Measurements from ENCODE around the gene AHI1.

The AHI1 gene

DNA sequence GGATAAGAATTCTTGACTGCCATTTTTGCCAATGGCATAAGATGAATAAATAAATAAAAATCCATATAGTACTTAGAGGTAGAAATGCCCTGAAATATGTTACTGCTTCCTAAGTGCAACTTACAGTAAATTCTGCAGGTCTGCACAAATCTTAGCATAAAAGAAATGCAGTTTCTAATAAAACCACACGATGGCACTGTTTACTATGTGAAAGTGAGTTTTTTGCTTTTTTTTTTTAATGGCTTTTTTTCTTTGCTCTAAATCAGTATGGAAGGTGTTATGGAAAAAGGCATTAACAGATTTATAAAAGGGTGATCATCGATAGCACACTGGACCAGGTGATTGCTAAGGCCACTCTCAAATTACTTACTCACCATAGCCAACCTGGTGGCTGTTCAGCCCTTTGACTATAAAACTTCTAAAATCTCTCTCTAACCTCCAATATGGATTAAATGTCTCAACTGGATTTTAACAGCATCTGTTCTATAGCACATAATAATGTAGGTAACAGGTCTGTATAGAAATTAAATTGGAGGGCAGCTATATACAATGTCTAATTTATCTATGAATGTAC, 45.8 kb downstream of the AHI1 start:
- peak; percentile 13 for DNase-seq (ENCODE audit: low spot score)

DNA sequence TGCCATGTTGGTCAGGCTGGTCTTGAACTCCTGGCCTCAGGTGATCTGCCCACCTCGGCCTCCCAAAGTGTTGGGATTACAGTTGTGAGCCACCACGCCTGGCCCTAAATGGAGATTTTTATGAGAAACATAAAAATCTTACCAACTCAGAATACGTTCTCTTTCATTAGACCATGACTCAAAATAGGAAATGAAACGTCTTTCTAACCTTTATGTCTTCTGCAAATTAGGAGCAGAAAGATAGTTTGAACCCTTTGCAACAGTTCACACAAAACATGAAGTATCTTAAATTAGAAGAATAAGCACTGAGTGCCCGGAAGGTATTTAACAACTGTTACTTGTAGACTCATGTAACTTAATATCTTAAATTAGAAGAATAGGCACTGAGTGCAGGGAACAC, 48.3 kb downstream of the AHI1 start:
- no peak for DNase-seq (ENCODE audit: low spot score)

DNA sequence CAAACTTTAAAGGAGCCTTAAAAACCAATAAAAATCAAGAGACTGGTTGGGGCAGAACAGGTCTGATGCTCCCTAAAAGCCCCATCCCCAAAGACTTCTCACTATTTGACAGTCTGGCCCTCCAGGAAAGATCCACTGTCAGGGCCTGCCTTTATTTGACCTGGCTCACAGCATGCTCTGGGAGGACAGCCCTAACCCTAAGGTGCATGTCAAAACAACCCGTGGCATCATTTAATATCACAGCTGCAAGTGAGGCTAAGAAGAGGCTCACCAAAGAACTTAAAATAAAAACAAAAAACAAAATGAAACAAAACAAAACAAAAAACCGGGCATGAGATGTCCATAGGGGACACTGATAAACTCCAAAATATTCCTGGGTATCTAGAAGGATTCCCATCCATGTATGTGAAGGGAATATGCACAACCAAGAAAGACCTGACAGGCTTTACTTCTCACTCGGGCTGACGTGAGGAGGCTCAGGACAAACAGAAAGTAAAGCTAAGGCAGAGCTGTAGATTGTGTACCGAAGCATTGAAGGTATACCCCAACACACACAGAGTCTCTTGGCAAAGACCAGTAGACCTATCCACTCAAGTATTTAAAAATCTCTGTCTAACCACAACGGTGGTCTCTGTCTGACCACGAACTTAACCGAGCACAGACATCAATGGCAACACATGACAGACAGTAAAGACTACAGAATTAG, 57.3 kb downstream of the AHI1 start:
- no peak for DNase-seq (ENCODE audit: low spot score)

DNA sequence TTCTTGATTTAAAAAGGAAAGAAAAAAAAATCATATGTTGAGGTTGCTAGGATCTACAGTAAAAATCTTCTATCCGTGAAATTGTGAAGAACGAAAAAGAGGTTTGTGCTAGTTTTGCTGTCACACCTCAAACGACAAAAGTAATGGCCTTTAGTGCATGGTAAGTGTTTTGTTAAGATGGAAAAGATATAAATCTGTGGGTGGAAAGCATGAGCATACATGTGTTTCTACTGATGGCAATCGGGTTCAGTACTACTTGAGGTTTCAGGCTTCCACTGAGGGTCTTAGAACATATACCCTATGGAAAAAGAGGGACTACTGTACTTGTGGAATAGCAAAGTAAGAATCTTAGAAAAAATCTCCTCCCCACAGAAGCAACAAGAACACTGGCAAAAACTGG, 58.0 kb downstream of the AHI1 start:
- DNase-seq (ENCODE audit: low spot score), result no peak

DNA sequence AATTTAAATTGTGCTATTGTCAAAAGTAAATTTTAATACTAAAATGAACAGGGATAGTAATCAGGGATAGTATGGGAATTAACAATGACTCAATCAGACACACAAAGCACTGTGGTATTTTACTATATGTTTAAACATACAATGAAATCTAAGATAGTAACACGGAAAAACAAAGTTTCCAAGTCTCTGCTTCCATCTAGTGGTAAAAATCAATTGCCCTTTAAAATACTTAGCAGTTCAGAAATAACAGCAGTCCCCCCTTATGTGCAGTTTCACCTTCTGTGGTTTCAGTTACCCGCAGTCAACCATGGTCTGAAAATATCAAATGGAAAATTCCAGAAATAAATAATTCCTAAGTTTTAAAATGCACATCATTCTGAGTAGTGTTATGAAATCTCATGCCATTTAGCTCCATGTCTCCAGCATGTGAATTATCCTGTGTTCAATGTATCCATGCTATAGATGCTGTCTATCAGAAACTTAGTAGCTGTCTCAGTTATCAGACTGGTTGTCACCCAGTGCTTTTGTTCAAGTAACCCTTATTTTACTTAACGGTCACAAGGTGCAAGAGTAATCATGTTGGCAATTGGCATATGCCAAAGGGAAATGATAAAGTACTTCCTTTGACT, 58.5 kb downstream of the AHI1 start:
- DNase-seq (ENCODE audit: low spot score), result peak; percentile 44

DNA sequence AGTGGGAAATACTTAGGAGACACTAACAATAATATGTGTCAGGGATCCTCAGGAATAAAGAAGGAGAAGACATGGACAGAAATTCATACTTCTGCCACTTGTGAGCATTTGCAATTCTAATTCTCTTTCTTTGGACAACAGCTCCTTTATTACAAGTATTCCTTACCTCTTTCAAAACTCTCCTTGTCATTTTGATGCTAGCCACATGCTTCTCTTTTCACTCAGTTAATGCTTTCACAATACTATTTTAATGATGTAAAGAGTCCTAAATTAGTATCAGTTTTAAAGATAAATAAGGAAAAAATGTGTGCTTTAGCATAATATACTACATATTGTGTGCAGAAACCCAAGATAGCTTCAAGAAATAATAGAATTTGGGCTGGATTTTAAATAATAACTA, 62.5 kb downstream of the AHI1 start:
- no peak for DNase-seq (ENCODE audit: low spot score)

DNA sequence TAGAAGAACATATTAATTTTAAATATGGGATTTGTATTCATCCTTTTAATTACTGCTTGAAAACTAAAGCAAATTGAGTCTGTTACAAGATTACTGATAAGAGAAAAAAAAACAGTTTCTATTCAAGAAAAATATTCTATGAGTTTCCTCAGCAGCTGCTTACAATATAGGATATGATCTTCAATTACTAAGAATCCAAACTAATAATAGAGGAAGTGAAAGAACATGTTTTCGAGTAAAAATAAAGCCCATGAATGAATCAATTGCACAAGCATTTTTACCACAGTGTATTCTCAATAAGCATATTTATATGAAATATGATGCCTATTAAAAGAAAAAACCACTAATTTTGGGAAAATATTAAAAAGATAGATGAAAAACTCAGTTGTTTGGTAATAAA, 63.4 kb downstream of the AHI1 start:
- no peak for DNase-seq (ENCODE audit: low spot score)

DNA sequence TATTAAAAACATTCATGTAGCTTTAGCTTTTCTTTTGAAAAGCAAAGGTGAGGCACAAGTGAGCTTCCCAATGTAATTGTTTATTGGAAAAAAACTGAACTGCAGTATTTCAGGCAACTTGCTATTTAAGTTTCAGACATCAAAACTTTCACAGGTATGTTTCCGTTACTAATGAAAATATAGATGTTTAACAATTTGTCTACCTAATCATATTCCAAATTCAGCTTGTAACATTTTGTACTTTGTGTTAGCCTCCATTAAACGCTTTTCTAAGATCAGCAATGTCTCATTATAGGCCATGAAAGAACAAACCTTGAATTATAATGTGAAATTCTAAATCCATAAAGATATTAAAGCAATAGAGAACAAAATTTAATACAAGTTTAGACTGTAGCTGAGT, 69.5 kb downstream of the AHI1 start:
- DNase-seq (ENCODE audit: low spot score), result no peak

DNA sequence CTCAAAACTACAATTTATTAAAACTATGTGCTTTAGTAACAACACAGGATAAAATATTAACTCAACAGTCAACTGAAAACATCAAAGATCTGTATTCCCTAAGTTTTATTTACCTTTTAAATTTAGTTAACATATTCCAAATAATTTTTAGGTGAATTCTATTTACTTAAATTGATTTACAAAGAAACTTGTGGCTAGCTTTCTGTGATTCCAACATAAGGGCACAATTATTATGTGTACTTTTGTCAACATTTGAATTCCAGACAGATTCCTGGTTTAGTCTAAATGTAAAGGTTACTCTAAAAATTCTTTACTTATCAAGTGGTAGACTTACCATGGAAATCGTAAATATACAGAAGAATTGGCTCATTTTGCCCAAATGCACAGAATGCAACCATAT, 70.7 kb downstream of the AHI1 start:
- DNase-seq (ENCODE audit: low spot score), result no peak

DNA sequence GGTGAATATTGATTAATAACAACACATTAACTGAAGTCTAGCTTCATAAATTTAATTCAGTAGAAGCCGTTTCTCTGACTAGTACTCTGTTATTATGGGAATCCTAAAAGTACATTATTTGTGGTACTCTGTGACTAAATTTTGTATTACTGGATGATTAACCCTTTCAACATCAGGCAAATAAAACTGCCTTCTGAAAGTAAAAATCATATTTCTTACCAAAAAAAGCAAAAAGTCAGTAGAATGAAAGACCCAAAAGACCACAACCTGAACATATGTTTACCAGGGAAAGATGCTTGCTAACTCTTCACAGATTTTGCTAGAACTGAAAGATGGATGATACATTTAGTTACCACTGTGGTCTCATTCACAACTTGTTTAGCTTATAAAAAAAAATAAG, 73.2 kb downstream of the AHI1 start:
- DNase-seq (ENCODE audit: low spot score), result no peak

DNA sequence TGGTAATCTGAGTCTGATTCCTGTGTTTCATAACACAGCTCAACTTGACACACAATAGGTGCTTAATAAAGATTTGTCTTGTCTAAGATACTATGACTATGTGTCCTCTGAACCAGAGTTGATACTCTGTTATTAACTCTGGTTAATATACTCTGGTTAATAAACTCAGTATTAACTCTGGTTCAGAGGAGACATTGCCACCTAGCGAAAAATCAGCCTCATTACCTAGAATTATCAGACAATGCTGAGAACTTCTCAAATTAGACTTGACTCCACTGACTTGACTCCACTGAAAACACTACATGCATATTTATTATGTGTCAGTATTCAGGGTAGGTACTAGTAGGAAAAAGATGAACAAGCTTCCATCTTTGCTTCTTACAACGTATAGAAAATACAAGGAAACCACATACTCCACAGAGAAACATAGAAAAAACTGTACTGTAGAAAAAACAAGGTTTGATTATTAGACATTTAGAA, 73.9 kb downstream of the AHI1 start:
- DNase-seq (ENCODE audit: low spot score), result peak; percentile 38

DNA sequence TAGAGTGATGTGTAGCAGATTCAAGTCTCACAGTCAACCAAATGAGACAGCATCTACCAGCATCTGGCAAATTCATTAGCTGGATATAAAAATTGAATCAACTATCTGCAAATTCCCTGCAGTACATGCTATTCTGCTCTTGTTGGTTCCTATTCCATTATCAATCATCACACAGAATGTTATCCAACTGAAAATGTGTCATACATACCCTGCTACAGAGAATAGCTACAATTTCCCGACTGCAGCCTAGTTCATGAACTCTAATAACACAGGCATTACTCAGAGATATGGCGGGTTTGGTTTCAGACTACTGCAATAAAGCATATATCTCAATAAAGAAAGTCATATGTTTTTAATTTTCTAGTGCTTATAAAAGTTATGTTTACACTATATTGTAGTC, 78.4 kb downstream of the AHI1 start:
- DNase-seq (ENCODE audit: low spot score), result no peak

DNA sequence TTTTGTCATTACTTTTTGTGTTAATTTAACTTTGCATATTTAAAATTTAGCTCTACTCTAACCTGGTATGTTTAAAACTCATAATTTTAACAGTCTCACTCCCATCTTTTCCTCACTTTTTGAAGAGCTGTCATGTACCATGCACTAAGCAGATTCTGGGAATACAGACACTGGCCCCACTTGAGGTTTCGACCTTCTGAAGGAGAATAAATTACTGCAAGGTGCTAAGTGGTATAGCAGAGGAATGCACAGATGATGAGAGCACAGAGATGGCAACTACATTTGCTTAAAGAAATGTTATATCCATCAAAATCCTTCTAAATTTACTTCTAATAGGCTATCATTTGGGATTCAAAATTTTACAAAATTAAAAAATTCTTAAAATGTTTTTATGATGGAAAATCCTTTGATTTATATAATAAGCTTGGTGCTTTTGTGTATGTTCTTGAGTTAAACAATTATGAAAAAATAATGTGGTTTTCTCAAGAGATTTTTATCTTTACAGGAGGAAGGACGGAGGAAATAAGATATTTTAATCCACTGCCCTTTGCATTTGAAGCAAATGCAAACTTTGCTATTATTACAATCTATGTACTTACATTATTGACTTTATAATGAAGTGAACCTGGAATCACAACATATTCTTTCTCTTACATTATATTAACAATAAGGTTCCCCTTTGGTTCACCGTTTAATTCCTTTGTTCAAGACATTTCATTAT, 79.3 kb downstream of the AHI1 start:
- no peak for DNase-seq (ENCODE audit: low spot score)

DNA sequence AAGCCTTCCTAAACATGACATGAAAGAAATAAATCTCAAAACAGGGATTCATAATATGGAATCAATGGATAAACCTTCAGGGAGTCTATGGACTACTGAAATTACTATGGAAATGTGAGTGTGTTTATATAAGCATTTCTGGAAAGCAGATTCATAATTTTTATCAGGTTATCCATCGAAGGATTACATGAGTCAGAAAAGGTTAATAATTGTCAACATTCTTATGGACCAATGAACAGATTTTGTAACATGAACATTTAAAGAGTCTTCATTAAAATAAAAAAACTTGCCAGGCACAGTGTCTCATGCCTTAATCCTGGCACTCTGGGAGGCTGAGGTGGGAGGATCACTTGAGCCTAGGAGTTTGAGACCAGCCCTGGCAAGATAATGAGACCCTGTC, 84.8 kb downstream of the AHI1 start:
- DNase-seq (ENCODE audit: low spot score), result no peak

DNA sequence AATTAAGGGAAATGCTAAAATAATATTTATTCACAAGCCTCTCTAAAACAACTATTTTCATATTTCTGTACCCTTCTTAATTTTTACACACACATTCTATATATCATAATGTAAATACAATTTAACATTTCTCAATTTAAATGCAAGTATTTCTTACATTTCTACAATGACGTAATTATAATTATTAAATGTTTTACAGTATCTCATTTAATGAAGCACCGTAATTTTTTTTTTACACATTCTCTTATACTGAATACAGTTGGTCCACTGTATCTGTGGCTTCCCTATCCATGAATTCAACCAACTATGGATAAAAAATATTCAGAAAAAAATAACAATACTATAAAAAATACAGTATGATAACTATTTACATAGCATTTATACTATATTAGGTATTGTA, 85.7 kb downstream of the AHI1 start:
- no peak for DNase-seq (ENCODE audit: low spot score)

DNA sequence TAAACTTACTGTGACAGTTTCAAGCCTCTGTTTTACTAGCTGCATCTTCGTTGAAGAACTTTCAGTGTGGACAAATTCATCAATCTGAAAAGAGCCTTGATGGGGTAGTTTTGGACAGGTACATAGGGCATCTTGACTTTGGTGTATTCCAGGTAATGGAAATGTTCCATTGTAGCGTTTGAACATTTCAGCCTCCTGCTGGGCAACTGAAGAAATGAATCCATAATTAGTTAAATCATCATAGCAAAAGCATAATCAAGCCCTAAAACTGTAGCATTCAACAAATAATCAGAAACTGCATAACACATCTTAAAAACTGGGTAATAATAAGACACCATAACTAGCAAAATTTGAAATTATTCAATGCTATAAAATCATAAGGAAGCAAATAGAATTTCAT, 86.2 kb downstream of the AHI1 start:
- DNase-seq (ENCODE audit: low spot score), result peak; percentile 2

DNA sequence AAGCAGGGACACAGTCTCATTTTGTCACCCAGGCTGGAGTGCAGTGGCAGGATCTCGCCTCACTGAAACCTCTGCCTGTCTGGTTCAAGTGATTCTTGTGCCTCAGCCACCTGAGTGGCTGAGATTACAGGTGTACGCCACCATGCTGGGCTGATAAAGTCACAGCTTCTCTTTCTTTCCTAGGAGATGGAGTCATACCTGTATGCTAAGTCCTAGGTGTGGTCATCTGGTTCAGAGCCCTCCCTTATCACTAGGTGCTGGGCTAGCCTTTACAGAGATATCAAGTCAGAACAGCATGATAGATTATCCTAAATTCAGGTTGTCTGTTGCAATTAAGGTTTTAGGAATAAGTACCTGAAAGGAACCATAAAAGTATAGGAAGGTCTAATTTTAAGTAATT, 86.7 kb downstream of the AHI1 start:
- DNase-seq (ENCODE audit: low spot score), result no peak

DNA sequence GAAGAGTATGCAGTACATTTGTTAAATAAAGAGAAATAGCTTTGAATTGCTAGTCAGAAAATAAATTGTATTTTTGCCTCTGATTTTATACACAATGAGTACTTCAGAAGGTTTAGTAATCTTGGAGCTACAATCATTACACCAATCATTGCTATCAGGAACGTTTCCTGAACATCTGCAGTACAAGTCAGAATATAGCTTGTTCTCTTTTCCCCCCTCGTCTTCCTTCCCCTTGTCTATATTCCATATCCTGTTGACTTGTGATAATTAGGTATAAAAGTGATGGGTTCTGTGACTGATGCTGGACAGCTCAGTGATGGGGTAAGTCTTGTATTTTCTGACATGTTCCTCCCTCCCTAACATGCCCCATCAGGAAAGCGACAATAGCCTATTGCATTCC, 94.0 kb downstream of the AHI1 start:
- DNase-seq (ENCODE audit: low spot score), result no peak

DNA sequence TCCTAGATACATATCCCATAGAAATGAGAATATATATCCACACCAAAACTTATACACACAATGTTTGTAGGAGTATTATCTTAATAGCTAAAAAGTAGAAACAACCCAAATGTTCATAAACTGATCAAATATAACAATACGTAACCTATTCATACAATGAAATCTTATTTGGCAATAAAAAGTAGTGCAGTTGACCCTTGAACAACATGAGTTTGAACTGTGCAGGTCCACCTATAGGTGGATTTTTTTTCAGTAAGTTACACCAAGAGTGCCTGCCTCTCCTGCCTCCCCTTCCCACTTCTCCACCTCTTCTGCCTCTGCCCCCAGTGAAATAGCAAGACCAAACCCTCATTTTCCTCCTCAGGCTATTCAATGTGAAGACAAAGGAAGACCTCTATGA, 95.2 kb downstream of the AHI1 start:
- no peak for DNase-seq (ENCODE audit: low spot score)

DNA sequence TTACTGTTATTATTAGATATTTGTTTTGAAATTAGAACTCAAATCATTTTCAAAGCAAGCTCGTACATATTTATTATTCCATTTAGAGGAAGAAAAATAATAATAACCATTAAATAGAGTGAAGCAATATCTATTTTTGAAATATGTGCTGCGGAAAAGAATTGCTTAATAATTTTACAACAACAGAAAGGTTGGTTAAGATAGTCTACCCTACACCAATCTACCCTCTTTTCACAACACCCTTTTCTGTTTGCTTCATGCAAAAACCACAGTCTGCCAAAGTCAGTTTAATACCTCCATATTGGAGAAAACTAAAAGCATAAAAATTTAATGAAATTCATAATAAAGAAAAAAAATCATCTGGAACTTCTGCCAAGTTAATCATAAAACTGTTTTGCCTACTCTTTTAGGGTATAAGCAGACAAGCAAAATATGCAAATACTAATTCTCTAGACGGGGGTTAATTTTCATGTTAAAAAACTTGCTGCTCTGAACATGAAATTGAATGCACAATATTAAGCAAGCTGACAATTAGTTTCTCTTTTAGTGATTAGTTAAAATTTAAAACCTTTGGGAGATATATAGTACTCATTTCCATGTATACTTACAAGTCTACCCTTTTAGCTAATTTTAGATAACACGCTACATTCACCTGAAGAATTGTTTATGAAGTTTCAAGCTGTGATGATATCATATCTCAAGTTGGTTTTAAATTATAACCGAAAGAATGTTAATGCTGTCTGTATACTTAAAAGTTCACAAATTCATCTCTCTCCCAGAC, 100.2 kb downstream of the AHI1 start:
- no peak for DNase-seq (ENCODE audit: low spot score)

DNA sequence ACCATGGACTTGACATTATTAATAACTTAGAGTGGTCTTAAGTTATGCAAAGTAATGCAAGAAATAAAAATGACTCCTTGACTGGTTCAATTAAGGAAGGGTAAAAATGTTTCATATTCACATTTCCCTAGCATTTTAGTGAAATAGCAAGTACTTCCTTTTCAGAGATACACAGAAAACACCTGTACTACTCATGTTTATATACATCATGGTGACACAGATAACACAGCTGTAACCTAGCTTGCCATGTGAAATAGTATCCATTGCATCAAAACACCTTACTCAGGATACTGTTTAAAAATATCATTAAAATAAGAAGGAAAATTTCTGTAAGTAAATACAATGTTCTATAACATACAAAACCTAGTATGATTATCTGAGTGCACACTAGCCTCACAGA, 102.4 kb downstream of the AHI1 start:
- no peak for DNase-seq (ENCODE audit: low spot score)

DNA sequence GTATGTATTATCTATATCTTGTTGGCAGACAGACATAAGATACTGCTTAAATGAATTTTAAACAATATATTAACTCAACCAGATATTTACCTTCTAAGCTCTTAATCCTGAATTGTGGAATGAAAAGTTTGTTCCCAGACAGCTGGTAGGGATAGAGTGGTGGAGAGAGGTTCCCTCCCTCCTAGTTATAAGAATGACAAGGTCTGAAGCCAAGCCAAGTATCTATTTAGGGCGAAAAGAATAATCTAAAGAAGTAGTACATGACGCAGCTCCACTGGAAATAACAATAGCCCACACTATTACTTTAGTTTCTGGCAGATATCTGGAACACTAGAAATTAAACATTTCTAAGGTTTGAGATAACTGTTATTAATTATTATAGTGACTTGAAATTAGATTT, 104.3 kb downstream of the AHI1 start:
- no peak for DNase-seq (ENCODE audit: low spot score)
